ENCODE results near the gene SYPL1.

SYPL1 gene

GRCh38 chr7:106121189-106121810, 9.2 kb upstream of the SYPL1 start:
- no peak for DNase-seq

DNA sequence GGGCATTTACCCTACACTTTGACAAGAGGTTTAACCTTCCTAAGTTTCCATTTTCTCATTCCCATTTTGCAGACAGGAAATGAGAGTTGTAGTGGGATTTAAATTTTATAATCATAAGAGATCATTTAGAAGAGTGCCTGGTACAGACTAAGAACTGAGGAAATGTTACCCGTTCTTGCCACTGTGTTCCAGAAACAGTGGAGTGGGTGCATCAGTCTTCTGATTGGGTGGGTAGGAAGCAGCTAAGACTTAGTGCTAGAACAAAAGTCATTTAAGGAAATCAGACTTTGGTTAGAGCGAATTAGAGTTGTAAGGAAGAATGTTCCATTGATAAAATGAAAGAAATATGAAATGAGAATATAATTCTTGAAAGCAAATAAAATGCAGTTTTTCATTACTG, 8.4 kb upstream of the SYPL1 start:
- DNase-seq: no peak

DNA sequence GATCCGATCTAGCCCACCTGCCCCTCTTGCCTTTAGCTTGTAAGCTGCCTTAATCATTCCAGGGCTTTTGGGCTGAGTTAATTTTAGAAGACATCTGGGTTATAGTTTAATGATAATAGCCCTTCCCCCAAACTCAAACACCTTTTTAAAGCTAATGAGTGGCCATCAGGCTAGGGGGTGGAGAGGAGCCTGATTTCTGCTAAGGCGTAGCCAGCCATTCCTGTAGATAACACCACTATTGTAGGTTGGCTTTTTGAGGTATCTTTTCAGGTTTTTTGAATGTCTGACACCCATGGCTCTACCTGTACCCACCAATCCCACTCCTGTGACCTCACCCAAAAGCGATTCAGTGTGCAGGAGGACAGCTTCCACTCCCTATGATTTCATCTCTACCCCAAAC, 7.6 kb upstream of the SYPL1 start:
- DNase-seq: no peak

- DNase-seq: no peak
Measured at GRCh38 chr7:106117786-106118544, 5.9 kb upstream of the SYPL1 start.

- no peak for DNase-seq
Measured at GRCh38 chr7:106116161-106116704, 4.1 kb upstream of the SYPL1 start.

- no peak for DNase-seq
Measured at GRCh38 chr7:106114716-106115383, 2.7 kb upstream of the SYPL1 start.

GRCh38 chr7:106112972-106113421, 885 bp upstream of the SYPL1 start:
- DNase-seq: no peak

DNA sequence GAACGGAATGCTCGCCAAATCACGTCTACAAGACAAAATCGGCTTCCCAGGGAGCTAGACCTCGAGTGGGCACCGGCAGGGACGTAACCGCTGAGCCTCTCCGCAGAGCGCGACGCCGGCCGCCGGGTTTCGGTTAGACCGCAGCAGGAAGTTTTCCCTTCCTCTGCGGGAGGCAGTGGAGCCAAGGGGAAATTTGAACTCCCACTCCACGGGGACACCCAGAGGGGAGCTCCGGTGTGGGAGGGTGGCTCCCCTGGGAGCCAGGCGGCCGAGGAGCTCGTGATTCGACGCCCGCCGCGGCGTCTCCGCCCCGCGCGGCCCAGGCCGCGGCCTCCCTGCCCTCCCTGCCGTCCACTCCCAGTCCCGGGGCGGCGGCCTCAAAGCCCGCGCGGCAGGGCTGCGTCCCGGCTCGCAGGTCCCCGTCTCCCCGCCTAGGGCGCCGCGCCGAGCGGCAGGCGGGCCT, 426 bp downstream of the SYPL1 start:
- peak; percentile 53 for DNase-seq

- no peak for DNase-seq
Measured at GRCh38 chr7:106110885-106111654, 1.0 kb downstream of the SYPL1 start.

DNA sequence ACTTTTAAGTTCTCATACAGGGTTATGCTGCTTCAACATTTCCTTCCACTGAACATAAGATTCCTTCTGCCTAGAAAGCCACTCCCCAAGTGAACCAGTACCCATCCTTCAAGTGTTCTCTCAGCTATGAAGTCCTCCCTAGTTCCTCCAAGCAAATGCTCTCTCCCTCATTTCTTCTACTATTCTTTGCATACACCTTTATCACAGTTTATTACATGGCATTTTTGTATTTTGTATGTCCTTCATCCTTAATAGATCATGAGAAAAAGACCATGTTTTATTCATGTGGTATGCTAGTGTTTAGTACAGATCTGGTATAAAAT, 1.9 kb downstream of the SYPL1 start:
- no peak for DNase-seq

GRCh38 chr7:106109521-106110237, 2.4 kb downstream of the SYPL1 start:
- DNase-seq: no peak

DNA sequence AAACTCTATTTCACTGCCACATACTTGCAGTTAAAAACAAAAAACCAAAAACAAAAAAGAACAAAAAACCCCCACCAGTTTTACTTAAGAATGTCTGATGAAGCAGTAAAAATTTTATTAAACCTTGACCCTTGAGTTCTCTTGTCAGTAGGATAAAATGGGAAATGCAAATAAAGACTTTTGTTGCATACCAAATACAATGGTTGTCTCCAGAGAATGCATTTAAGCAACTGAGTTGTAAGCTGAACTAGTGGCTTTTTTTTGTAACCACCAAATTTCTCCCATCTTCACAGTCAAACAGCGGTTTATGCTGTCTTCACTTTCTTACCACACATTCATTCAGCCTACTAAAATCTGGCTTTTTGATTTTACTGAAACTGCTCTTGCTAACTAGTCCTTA, 3.1 kb downstream of the SYPL1 start:
- DNase-seq: peak; percentile 58

DNA sequence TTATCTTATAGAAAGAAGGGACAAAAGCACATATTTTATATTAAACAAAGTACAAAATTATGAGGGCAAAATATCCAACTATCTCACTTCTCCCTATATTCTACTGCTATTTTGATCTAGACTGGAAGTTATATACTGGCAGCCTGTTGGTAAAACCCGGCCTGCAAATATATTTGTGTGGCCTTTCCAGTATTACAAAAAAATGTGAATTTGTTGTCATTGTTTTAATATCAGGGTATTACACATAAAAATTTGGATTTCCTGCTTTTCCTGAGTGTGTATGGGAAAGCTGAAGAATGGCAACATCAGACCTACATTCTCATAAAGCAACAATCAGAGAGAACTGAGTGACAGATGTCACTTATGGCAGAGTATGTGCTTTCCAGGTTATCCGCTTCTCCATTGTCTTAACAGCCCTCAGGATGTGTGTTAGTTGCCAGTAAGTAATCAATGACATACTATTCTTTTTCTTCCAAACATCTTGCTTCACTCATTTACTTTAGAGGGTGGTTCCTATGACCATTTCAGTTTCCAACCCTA, 7.3 kb downstream of the SYPL1 start:
- no peak for DNase-seq

DNA sequence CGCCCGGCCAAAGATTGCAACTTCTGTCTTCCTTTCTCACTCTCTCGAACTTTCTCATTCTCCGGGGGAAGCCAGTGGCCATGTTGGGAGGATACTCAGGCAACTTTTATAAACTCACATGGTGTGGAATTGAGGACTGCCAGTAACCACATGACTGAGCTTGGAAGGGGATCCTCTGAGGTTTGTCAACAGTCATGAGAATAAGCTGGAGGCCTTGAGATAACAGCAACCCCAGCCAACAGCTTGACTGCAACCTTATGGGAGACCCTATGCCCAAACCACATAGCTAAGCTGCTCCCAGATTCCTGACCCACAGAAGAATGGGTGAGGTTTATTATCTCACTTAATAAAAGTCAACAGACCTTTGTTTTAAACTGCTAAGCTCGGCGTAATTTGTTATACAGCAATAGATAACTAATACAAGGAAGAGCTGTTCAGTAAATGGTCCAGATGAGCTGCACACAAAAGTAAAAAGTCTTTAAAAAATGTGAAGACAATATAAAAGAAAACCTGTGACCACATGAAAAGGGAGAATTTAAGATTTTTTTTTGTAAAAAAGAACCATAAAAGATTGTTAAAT, 9.6 kb downstream of the SYPL1 start:
- no peak for DNase-seq

GRCh38 chr7:106101726-106102125, 10.4 kb downstream of the SYPL1 start:
- DNase-seq: no peak

GRCh38 chr7:106100863-106101629, 11.1 kb downstream of the SYPL1 start:
- DNase-seq: no peak

- DNase-seq: no peak
Measured at GRCh38 chr7:106099539-106099938, 12.6 kb downstream of the SYPL1 start.

- no peak for DNase-seq
Measured at GRCh38 chr7:106098889-106099288, 13.2 kb downstream of the SYPL1 start.

- DNase-seq: no peak
Measured at GRCh38 chr7:106095634-106096033, 16.5 kb downstream of the SYPL1 start.

GRCh38 chr7:106094780-106095179, 17.3 kb downstream of the SYPL1 start:
- no peak for DNase-seq

DNA sequence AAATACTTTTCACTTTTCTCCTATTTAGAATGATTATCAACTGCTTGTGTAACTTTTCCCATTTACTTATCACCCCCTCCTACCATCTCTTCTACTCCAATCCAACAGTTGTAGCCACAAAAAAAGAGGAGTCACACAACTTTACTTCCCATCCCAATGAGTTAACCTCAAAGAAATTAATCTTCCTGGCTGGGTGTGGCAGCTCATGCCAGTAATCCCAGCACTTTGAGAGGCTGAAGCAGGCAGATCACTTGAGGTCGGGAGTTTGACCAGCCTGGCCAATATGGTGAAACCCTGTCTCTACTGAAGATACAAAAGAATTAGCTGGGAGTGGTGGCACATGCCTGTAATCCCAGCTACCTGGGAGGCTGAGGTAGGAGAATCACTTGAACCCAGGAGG, 19.9 kb downstream of the SYPL1 start:
- no peak for DNase-seq
